Activated T-helper 1 cell treated with Interleukin-2 at 50 U/mL for 16 hours (primary cell): ENCODE measurements around the gene KLHL25.

Experiments
- DNase-seq: peaks from one replicate; pipeline ENCODE4 v3.0.0-alpha.2; 2020; ENCODE audit warnings: low read depth

Gene KLHL25

DNA sequence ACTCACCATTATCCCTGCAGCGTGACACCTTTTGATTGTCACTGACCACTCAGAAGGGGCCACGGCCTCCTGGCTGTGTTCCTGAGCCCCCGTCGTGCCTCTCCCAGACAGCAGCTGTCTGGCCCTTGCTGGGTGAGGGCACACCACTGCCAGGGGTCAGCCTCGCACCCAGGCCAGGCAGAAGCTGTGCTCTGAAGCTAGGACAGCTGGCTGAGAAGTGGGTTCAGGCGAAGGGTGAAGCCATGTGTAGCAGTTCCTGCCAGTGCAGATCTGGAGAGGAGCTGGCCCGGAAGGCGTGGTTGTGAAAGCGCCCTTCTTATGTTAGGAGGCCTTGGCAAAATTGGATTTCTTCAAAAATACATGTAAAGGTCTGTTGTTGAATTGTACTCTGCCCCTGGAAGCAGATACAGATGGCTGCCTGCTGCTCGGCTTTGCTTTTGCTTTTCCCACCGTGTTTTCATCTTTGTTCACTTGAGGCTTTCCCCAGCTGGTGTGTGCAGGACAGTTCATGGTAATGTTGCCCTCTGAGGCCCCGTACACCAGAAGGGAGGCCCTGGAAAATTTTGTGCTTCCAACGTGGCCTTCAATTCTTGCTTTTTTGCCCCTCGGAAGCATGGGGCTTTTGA is 49.1 kb downstream of the KLHL25 start:
- DNase-seq, result no peak

DNA sequence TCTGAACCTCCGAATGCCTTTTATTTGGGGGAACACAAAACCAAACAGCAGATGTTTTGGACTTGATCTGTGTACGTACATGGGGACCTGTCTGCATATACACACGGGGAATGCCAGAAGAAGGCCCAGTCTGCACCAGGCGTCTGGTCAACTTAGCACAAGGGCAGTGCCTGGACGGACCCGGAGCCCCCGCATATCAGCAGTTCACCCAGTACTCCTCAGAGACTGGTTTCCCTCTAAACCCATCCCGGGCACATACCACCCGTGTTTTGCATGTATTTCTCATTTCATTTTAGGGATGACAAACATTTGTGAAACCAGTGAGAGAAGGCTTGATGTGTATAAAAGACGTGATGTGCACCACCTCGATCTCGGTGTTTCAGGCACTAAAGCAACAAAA is 49.7 kb downstream of the KLHL25 start:
- no peak for DNase-seq

DNA sequence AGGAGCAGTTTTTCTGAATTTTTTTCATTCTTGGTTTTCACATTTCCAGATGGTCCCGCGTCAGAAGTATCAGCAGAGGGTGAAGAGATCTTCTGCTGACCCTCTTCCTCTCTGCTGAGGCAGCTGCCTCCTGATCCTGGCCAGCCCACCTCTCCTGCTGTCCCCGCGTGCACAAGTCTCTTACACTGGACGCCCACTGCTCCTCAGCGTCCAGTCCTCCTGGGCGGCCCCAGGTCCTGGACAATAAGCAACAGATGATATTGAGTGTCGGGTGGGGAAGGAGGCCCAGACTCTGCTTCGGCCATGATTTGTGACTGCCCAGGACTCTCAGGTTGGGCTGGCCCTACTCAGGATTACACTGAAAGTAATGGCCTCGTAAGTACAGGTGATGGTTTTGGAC is 50.1 kb downstream of the KLHL25 start:
- no peak for DNase-seq

DNA sequence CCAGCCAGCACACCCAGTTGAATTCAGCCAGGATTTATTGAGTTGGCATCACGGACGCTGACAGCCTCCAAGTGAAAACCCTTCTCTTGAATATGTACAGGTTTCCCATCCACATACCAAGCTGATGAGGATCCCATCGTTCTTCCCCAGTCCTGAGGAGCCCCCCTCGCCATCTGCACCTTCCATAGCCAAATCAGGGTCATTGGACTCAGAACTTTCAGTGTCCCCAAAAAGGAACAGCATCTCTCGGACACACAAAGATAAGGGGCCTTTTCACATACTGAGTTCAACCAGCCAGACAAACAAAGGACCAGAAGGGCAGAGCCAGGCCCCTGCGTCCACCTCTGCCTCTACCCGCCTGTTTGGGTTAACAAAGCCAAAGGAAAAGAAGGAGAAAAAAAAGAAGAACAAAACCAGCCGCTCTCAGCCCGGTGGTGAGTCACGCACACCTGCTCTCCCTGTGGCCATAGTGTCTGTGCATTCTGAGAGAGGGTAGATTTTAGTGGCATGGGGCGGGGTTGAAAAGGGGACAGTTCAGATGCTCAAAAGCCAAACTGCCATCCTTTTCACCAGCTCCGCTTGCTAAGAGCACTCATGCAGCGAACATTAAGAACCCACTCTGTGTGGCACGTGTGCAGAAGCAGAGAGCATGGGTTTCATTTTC is 51.2 kb downstream of the KLHL25 start:
- no peak for DNase-seq

DNA sequence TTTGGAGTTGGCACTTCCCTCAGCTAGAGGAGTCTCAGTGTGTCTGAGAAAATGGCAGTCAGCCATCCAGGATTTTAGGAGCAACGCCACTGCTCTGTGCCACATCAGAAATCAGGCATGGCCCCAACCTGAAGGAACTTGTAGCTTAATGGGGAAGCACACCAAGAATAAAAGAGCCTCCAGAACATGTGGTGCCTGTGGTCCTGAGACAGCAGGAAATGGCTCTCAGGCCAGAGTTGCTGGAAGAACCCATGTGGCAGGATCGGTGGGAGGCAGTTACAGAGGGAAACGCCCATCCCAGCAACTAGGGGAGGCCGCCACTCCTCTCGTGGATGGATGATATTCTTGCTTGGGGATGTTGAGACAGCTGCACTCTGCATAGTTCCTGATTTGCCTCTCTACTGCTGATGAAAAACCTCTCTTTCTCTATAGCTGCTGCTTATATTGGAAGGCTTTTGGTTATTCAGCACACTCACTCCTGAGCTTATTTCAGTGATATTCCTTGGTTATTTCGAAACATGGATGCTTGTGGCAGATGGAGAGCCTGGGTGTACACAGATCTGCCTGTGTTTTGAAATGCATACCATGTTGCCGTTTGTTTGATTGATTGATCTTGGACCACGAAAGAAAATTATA is 52.4 kb downstream of the KLHL25 start:
- no peak for DNase-seq

DNA sequence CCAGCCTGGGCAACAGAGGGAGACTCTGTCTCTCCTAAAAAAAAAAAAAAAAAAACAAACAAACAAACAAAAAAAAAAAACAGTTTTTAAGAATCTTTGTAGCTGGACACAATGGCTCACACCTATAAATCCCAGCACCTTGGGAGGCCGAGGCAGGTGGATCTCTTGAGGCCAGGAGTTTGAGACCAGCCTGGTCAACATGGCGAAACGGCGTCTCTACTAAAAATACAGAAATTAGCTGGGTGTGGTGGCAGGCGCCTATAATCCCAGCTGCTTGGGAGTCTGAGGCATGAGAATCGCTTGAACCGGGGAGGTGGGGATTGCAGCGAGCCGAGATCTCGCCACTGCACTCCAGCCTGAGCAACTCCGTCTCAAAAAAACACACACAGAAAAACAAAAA is 53.1 kb downstream of the KLHL25 start:
- no peak for DNase-seq

DNA sequence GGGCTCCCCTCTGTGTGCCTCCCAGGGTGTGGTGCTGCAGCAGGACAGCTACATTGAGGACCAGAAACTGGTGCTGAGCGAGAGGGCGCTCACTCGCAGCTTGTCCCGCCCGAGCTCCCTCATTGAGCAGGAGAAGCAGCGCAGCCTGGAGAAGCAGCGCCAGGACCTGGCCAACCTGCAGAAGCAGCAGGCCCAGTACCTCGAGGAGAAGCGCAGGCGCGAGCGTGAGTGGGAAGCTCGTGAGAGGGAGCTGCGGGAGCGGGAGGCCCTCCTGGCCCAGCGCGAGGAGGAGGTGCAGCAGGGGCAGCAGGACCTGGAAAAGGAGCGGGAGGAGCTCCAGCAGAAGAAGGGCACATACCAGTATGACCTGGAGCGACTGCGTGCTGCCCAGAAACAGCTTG is 53.7 kb downstream of the KLHL25 start:
- DNase-seq, result no peak

DNA sequence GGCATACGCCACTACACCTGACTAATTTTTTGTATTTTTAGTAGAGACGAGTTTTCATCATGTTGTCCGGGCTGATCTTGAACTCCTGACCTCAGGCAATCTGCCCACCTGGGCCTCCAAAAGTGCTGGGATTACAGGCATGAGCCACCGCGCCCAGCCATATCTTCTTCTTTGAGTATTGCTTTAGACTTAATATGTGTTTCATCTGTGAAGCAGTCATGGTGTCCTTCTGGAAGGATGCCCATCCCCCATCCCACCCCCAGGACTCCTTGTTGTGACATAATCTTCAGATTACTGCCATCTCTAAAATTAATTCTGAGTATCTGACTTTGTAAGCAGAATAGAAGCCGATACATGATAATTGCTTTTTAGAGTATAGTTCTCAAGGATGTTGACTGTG is 57.7 kb downstream of the KLHL25 start:
- DNase-seq, result no peak

DNA sequence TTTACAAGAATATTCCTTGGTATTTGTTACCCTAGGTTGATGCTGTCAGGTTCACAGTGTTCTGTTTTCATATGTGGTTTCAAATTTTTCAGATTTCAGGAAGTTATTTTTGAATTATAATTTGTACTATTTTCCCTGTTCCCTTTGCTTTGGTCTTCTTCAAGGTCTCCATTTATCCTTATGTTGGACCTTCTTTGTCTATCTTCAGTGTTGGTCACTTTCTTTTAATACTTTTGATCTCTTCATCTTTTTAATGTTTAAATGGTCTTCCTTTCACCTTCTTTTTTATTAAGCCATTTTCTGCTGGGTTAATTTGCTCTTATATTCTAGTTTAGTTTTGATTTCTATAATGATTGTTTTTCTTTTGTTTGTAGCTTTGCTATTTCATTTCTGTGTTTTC is 61.3 kb downstream of the KLHL25 start:
- no peak for DNase-seq

DNA sequence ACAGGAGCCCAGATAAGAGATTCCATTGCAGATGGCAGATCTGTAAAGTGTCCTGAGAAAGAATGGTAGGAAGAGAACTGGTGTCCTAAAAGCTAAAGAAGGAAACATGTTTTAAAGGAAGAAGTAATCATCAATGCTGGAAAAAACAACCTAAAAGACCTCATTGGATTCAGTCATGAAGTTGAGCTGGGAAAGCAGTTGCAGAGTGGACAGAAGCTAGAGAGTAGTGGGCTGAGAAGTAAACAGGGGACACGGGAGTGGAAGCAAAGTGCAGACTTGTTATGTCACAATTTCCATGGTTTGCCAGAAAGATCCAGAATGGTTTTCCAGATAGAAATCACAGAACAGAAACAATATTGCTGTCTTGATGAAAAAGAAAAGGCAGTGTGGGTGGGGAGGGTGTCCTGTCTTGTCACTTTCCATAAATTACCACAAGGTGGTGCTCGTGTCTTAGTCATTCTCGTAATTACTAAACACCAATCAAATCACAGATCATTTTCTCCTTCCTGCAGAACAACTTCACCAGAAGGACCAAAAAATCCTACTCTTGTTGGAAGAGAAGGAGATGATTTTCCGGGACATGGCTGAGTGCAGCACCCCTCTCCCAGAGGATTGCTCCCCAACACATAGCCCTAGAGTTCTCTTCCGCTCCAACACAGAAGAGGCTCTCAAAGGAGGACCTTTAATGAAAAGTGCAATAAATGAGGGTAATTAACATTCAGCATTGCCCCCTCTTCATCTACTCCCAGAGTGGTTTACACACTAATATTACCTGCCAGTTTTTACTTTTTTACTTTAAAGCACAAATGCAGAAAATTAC is 64.5 kb downstream of the KLHL25 start:
- DNase-seq, result no peak

DNA sequence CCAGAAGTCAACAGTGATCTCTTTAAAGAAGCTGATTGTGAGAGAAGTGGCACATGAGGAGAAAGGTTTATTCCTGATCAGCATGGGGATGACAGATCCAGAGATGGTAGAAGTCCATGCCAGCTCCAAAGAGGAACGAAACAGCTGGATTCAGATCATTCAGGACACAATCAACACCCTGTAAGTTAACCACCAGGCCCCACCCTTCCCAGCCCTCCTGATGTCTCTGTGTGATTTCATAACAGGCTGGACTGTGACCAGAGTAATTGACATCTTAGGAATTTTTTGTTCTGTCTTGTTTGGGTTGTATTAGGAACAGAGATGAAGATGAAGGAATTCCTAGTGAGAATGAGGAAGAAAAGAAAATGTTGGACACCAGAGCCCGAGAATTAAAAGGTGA is 67.7 kb downstream of the KLHL25 start:
- DNase-seq, result no peak

DNA sequence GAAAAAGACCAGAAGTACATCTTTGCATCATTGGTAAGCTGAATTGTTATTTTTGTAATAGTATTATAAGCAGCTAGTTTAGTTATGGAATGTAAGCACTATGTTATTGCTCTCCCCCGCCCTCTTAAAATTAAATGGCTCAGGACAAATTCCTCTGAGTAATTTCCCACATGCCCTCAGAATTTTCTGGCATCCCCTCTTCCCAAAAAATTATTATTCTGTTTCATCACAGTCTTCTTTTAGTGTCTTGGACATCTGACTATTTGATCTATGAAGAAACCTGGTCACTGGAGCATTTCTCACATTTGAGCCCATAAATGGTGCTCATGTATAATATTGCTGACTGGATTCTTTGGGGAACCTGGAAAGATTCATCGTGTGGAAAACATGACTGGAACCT is 68.3 kb downstream of the KLHL25 start:
- DNase-seq, result no peak

DNA sequence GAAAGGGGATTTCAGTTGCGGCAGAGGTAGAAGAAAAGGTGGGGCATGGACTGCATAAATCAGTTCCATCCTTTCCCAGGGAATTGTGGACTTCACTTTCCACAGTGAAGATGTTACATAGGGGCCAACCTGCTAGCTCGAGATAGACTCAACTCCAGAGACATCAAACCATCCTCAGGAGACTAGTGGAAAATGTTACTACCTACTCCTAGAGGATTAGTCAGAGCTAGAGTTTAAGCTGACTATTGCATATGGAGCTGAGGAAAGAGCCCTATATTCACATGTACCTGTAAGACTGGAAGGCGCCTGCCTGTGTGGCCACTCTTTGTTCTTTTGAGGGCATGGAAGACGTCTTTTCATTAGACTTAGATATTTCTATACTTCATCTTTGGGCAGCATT is 69.2 kb downstream of the KLHL25 start:
- no peak for DNase-seq

DNA sequence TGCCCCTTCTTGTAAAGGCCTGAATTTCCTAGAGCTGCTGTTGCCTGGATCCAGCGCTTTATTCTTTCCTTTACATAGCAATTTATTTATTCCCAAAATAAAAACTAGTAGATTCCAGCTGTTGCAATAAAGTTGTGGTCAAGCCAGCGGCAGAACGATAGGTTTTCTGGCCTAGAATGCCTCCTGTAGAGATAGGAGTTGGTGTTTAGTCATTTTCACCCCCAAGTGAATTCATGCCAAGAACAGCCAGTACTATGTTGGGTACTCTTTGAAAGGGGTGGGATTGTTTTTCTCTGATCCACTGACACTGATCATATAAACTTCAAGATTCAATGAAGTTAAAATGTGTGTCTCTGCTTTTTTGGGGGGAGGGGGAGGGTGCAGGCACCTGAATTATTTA is 69.7 kb downstream of the KLHL25 start:
- DNase-seq, result no peak

DNA sequence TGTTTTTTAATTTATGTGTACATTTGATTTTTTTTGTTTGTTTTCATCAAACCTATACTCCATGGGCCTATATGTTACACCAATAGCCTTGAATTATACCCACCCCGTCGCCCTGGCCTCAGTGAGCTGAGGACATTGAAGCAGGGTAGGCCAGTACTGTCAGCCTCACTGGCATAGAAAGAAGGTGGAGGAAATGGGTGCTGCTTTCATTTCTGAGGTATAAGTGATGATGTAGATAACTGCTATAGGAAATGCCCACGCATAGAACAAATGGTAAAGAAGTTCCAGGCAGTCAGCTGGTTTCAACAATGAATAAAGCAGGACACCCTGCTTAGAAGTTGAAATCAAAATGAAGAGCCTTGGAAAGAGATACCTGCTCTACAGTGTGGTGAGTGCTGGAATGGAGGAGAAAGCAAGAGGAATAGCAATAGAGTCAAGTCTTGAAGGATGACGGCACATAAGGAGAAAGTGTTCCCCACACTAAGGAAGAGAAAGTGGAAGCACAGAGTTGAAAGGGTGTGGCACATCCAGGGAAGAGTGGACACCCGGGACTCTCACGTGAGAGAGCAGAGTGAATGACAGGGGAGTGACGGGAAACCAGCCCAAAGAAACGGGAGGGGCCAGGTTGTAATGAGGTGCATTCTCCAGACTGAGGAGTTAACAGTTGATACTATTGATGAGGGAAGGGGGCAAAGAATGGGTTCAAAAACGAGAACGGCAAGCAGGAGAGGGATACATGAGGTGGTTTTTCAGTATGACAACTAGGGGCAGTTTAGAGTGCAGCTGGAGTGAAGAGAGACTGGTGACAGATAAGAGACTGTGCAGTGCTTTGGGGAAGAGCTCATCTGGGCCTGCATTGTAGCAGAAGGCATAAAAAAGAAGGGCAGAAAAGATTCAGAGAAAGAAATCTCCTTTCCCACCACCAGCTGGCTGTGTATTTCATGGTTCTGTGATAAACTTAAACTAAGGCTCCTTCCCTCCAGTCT is 70.5 kb downstream of the KLHL25 start:
- DNase-seq, result no peak

DNA sequence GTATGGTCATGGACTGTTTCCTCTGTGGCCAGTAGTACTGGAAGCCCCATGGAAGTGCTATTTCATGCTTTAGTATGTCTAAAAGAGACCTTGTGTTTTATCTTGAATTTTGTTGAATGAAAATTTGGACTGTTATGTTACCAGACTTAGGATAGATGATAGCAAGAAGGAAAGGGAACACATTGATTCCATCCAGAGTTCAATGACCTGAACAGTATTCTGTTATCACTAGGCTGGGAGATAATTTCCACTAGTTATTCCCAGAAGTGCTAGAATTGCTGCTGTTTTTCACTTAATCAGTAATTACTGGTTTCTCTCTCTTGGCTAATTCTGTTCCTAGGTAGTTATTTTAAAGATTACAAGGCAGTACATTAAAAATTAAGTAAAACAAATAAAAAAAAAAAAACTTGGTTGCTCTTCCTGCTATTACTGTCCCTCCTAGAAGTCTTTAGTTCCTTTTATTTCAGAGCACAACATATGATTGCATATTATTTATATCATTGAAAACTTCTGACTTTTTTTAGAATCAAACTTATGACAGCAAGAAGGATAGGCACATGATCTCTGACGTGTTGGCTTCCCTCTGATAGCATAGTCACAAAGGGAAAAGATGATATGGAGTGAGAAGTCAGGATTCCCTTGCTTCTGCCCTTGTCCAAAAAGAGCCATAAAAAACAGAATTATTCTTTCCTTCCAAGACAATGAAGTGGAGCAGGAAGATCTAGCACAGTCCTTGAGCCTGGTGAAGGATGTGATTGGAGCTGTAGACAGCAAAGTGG is 72.2 kb downstream of the KLHL25 start:
- no peak for DNase-seq

DNA sequence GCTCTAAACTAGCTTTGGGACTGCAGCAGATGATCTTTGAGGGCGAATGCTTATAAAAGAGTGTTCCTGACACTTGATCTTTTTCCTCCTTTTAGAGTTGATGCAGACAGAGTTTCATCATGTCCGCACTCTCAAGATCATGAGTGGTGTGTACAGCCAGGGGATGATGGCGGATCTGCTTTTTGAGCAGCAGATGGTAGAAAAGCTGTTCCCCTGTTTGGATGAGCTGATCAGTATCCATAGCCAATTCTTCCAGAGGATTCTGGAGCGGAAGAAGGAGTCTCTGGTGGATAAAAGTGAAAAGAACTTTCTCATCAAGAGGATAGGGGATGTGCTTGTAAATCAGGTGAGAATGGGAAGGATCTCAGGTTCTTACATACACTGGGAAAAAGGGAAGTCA is 75.7 kb downstream of the KLHL25 start:
- DNase-seq, result no peak

DNA sequence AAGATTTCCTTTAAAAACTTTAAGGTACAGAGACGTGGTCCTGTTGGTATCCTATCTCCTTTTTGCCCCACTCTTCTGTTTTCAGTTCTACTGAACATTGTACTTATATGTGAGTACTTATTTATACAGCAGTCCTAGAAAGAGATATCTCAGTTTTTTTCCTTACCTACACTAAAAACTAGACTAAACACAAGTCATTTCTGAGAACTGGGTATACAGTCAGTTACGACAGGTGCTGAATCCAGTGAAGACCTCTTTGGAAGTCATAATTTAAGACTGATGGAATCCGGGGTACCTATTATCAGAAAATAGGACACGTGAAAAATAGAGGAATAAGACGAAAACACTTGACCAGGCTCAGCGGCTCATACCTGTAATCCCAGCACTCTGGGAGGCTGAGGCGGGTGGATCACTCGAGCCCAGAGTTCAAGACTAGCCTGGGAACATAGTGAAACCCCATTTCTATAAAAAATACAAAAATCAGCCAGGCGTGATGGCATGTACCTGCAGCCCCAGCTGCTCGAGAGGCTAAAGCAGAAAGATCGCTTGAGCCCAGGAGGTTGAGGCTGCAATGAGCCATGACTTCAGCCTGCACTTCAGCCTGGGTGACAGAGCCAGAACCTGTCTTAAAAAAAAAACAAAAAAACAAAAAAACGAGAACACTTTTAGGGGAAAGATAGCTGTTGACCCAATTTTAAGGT is 76.3 kb downstream of the KLHL25 start:
- no peak for DNase-seq

DNA sequence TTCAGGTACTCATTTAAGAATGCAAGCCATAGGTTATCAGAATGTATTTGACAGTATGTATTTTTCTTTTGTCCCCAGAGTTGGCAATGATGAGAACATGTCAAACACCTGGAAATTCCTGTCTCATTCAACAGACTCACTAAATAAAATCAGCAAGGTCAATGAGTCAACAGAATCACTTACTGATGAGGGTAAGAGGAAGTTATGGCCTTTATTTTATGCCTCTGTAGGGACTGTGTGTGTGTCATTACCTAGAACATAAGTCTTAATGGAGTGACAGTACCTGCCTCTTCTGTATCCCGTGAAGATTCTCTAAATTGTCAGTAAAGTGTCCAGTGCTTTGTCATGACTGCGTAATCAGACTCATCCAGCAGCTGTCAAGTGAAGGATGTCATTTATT is 77.5 kb downstream of the KLHL25 start:
- no peak for DNase-seq

DNA sequence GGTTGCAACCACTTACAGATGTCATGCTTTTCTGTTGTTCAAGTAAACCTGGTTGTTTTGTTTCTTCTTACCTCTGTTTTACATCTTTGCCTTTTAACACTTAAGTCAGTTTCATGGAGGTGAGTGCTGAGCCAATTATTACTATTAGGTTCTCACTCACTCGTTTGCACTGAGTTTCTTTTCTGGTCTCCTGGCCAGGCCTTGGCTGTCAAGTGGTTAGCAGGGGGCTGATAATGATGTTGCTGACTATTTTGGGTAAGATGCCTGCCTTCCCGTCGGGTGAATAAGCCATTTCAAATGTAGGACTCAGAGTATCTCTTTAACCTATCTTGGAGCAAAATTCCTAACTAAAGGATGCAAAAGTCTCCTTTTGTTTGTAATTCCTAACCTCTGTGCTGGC is 78.5 kb downstream of the KLHL25 start:
- no peak for DNase-seq
